IPS-NIHi7 (cell line): Measurements from ENCODE around the gene PTPRD.

Experiments
- DNase-seq: peaks from one replicate; pipeline ENCODE4 v3.0.0; 2012; ENCODE audit warnings: mixed read lengths; ENCODE audit errors: extremely low spot score

Gene PTPRD

DNA sequence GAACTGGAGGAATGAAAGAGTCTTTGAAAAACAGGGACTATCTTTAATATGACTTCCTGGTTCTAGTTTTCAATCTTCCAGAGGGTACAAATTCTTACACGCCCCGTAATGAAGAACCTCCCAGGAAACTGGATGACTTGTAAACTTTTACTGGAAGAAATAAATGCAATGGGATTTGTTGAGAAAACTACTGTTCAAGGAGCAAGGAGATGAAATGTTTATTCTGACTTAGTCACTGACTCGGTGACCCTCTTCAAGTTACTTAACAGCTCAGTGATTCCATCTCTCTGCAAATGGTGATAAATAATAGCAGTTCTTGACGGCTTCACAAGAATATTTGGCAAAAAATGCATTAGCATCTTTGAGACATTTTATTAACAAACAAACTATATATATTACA, 858.6 kb downstream of the PTPRD start:
- no peak for DNase-seq

DNA sequence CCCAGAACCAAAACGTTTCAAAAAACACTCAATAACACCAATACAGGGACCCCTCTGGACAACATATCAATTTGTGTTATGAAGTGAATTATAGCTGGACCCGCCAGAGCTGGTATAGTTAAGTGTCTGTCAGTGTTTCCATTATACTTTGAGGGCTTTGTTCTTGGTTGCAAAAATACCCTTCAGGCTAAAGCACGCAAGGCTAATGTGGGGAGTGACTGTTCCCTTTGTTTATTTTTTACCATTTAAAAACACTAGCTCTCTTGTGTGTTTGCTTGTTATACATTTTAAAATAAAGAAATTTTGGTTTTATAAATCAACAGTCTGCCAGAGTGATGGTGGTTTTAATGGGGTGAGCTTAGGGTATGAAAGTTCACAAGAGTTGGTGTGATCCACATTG, 859.5 kb downstream of the PTPRD start:
- no peak for DNase-seq

DNA sequence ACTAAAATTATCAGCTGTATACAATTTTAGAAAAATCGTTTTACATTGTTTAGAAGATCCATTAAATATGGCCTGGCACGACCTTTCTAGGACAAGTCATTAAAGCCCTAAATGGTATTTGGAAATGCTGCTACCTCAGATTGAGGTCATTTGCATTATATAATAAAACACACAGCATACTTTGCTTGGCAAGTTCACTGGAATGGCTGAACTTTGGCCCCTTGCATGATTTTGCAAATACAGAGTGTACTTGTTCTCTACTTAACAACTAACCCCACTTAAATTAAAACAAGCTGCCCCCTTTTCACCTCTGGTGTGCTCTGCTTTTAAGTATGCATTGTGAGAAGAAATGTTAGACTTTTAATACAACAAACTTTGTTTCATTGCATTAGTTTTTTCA, 860.1 kb downstream of the PTPRD start:
- DNase-seq, result no peak

DNA sequence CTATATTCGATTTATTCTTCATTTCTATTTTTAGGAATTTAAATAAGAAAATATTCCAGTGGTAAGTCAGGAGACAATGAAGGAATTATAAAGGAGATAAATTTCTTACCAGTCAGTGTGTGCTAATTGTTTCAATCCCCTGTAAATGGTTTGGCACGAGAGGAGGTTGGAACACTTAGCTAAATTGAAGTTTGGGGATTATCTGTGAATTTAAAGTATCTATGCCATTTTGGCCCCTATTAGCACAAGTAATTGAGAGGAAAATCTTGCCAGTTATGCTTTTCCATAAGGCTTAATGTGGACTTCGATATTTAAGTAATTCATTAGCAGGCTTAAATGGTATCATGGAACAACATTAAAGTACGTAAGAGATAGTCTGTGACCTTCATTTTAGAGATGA, 860.8 kb downstream of the PTPRD start:
- DNase-seq, result no peak

DNA sequence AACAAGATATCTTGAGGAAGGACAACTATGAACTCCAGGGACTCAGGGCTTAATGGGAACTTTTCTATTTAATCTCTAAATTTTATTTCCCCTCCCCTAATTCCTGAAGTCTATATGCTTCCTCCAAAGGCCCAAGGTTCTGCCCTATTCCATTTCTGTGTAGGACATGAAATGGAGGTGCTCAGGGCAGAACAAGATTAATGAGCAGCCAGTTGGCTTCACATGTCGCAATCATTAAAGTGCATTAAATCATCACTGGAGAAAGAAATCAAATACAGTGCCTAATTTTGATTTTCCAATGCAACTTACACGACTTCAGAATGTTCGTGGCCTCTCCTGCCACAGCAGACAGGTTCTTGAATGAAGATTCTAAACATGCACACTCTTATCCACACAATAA, 862.1 kb downstream of the PTPRD start:
- no peak for DNase-seq

DNA sequence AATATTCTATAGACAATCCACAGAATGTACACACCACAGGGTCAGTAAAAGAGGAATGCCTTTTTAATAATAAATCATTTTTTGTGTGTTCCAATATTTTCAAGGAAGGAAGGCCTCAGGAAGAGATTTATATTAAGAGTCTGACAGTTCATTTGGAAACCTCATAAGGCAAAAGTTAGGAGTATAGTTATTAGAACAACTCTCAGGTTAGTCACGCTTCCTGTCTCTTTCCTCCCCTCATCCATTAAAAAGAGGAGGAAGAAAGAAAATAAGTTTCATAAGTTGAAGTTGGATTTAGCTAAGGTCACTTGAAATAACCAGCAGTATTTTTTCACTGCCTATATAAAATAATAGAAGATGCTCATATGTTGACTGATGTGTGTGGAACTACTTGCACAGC, 863.2 kb downstream of the PTPRD start:
- no peak for DNase-seq

DNA sequence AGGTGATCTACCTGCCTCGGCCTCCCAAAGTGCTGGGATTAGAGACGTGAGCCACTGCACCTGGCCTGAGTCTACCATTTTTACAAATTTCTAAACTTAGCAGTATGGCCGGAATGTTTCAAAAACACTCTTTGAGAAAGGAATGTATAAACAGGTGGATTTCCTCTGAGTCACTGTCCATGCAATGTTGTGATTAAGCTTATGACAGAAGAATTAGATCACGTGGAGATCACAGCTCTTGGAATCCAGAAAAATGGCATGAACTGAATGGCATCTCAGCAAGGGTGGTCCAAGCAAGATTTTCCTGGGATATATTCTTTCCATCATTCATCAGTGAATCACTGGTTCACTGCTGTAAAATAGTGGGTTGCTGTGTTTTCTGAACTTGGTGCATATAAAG, 865.0 kb downstream of the PTPRD start:
- no peak for DNase-seq

DNA sequence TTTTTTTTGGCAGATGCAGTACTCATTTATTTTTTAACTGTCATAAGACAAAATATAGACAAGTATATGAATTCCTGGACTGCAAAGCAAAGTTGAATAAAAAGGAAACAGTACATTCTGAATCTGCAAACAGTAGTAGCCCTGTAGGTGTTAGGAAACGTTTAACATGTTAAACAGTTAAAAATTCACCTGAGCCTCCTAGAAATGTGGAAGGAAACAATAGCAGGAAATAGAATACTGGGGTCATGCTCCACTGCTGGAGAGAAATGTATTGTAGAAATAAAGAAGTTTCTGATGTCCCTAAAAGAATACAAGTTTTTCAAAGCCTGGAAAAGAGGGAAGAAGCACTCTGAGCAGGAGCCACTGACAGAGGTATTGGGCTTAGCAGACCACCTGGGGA, 866.0 kb downstream of the PTPRD start:
- DNase-seq, result no peak

DNA sequence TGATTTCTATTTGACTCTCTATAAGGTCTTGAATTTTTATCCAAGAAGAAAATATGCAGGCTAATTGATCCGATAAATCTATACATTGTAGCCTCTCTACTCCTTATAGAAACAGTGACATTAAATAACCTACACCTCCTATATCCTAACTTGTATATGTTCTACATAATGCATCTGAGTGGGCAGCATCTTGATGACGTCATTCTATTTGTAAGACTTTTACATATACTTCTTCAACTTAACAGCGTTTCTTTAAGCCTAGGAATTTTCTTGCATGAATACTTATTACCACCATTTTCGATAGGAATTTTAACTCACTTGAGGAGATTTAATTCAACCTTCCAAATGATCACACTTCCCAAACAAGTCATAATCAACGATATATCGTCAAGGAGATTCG, 869.0 kb downstream of the PTPRD start:
- no peak for DNase-seq

DNA sequence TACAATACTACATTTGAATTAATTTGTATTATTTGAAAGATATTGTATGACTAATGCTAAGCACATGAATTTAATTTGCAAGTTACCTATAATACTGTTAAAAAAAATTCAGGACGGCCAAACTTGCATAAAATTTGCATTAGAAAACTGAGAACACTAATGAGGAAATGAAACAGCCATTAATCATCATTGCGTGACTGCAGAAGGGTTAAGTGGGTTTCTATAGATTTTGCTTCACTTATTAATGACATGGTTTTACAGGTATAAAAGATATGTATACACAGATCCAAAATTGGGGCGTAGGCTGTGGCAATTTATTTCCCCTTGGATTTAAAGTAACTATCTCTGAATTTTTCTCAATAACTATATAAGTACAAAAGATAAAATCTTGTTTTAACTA, 882.6 kb downstream of the PTPRD start:
- no peak for DNase-seq

DNA sequence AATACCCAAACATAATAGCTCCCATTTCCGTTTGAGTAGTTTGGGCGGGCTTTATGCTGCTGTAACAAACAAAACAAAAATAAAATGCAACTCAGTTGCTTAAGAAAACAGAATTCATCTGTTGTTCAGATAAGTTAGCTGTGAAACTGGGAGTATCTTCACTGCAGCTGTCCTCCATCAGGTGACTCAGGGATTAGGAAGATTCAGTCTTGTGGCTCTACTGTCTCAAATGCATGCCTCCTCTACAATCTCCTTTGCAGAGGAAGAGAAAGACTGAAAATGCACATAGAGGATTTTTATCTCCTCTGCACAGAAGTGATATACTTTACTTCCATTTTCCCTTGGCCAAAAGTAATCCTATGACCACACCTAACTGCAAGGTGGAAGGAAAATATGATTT, 883.7 kb downstream of the PTPRD start:
- DNase-seq, result no peak

DNA sequence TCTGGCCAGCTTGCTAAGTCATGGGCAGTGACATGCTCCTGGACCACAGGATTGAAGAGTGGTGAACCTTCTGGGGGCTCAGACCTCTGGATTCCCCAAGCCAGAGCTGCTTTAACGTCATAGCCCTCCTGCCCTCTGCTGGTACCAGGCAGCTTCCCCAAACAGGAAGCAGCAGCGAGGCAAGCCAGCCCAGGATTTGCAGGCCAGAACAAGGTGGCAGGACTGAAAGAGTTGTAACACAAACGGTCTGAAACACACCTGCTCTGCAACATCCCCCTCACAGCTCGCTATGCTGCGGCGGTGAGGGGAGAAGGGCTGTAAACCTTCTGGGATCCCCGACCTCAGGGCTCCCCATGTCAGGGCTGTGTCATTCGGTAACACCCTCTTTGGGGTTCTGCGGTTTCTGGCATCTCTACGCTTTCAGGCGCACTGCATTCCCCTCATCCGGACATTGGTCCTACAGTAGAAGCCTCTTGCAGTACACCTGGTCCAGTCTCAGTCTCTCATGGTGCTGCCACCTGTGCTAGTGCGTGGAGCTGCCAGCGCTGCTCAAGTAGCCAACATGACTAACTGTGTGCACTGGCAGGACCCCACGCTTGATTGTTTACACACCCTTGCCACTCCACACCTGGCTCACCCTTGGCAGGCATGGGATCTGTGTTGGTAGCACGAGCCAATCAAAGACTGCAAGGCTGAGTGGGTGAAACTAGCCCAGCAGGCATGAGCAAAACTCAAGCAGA, 893.3 kb downstream of the PTPRD start:
- DNase-seq, result no peak

DNA sequence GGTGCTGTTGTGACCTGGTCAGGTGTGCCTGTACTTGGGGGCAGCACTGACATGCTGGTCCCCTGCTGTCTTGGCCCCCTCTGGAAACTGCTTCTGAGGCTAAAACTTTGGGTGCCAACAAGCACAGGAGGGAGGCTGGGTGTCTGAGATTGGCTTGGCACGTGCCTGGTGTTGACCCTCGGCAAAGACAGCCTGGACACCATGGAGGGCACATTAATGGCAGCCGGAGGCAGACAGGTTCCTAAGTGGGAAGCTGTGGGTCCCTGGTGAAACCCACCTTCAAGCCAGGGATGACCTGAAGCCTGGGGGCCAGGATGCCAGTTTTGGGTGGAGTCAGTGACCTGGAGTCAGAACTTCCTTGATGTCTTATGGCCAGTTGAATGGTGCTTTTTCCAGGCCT, 894.1 kb downstream of the PTPRD start:
- DNase-seq, result no peak

DNA sequence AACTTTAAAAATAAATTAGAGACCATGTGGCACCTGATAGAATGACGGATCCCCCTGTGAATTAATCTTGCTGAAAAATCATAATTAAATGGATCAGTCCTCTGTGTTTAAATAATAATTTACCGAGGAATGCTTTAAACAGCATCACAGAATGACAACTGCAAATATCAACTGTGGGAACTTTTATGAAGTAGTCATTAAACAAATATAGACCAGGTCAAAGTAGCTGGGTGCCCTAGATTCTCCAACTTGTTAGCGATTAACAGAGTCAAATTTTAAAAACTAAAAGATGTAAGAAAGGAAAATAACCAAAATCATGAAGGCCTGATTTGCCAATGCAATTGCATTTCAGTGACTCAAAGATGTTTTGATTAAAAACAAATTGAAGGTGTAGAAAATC, 933.4 kb downstream of the PTPRD start:
- no peak for DNase-seq

DNA sequence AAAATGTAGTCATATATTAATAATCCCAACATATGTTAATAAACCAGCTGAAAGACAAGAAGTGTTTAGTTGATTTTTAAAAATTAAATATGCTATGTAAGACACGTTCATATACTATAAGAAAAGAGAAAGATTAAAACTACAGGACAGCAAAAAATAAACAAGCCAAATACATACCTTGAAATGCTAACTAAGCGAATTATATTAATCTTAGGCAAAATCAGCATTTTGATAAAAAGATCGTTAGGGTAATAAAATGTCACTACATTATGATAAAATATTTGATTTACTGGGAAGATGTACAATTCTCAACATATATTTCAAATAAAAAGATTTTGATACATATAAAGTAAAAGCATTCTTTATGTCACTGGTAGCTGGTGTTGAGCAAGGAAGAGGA, 938.3 kb downstream of the PTPRD start:
- DNase-seq, result no peak

DNA sequence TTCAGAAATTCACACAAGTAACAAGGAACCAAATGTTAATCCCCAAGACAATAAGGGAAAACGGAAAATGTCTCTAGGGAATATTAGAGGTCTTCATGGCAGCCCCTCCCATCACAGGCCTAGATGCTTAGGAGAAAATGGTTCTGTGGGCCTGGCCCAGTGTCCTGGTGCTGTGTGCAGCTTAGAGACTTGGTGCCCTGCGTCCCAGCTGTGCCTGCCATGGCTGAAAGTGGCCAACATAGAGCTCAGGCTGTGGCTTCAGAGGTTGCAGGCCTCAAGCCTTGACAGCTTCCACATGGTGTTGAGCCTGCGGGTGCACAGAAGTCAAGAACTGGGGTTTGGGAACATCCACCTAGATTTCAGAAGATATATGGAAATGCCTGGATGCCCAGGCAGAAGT, 942.3 kb downstream of the PTPRD start:
- no peak for DNase-seq

DNA sequence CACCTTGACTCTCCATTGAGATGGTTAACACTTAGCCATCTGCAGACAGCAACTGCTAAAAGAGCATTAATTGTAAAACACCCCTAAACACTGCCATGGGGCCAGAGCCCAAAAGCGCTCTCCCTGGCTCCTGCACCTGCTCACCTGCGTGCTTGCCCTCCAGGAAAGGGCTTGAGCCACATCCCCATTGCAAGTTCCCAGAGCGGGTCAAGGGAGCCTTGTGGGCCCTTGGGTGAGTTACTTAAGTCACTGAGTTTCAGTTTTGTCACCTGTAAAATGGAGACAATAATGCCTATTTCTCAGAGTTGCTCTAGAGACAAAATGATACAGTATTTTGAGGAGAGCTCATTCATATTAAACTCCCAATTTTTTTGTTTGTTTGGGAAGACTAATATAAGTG, 967.8 kb downstream of the PTPRD start:
- no peak for DNase-seq

DNA sequence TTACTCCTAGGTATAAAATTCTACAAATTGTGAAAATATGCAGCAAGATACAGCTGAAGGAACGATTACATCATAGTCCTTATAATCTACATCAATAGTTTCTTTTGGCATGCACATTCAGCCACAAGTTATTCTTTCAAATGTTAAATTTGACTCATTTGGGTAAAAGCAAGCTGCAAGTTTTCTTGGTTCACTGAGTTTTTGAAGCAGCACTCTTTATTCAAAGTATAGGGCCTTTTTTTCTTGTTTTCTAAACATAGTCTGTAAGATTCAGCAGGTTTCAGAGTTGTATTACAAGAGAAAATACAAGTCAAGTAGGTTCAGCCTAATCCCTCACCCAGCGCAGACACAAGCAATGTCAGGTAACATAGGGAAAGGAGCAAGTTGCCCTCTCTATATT, 981.5 kb downstream of the PTPRD start:
- DNase-seq, result no peak

DNA sequence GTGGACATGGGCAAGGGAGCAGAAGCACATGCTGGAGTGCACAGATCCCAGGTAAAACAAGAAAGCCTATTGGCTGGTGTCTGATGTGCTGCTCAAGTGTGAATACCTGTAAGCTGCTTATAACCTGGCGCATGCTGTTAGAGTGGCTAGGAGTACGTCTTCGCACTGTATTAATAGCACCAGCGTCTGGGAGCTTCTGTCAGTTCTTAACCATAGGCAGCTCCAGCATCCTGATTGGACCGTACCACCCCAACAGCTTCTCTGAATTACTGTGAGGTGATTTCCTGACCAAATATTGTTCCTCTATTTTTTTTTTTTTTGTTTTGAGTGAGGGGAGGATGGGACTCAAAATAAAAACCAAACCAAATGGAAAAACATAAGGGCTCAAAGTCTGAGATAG, 987.6 kb downstream of the PTPRD start:
- DNase-seq, result no peak

DNA sequence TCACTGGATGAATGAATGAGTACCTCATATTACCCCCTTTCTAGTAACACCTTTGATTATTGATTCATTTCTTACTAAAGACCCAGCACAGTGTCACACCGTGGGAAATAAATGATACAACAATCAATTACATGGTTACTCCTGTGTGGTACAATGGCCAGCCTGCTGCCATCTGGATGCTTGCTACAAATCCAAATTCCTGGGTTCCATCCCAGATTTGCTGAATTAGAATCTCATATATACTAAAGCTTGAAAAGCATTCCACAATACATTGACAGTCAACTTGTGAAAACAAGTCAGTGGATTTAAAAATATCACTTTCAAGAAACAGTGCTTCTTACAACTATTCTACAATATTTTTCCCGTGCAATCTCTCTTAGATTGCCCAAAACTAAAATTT, 989.3 kb downstream of the PTPRD start:
- no peak for DNase-seq

DNA sequence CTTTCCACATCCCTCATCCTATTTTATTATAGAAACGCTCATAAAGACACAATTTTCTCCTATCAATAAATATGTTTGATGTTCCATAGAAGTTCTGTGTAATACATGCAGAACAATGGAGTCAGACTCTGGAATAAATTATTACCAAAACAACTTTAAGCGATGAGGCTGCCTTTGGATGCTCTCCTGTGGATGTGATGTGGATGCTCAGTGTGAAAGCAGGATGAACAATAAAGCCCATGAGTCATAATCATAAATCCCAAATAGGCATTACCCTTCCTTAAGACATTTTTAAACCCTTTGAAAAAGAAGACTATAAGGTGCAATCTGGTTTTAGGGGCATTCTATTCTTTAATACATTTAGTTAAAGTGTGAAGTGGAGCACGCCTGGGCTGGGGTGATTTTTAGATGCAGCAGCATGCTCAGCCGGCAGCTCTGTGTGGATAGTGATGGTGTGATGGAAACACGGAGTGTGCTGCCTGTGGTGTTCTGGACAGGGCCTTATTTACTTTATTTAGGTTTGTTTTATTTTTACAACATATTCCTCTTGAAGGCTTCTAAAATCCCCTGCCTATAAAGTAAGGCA, 991.4 kb downstream of the PTPRD start:
- DNase-seq, result no peak

DNA sequence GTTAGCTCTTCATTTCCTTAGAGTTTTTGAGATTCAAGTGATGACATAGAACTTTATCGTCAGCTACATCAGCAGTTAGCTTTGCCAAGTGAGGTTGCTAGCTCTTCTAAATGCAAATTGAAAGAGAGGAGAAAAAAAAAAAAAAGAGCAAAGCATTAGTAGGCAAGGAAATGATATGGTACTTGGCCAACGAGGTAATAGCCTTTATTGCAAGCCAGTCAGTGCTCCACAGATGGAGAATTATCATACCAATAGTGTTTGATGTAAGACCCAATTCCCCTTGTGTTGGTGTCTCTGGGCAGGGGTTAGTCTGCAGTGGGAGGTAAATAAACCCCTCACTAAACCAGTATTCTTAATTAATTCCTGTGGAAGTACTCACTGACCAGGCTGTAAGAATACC, 992.1 kb downstream of the PTPRD start:
- DNase-seq, result no peak

DNA sequence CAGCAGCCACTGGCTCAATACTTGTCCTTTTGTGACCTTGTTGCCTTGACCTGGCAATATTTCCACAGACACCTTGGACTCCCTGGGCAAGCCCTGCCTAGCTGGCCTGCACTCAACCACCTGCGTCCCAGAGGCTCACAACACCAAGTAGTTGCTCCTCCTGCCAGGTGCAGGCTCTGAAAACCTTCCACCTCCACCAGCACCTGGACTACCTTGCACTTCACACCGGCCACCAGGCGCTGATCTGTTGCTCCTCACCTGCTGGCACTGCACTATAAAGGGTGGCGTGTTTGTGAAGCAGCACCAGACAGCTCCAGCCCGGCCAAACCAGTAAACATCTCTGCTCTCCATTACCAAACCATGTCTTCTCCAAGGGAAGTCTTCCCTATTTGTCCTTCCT, 997.7 kb downstream of the PTPRD start:
- no peak for DNase-seq

DNA sequence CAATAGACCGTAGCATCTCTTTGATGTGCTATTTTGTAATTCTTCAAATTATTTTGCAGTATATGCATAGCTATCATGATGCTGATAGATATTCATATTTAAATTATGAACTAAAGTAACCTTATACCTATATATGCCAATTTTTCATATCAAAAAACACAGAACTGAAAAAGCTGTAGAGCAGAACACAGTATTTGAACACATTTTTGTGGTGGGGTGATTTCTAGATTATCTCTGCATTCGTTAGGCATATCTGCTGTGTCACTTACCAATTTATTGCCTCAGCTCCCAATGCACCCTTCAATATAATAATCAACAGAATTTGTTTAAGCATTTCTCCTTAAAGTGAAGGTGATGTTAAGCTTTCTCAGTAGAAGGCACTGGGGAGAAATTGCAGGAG, 998.2 kb downstream of the PTPRD start:
- no peak for DNase-seq
